HFF-Myc (cell line): Measurements from ENCODE around the gene SLX9.

Experiments used
- DNase-seq: peaks from one replicate; pipeline ENCODE4 v3.0.0-alpha.2; 2011; ENCODE audit warnings: low read depth; ENCODE audit errors: extremely low read depth
- H3K4me3 ChIP-seq: replicated peaks from 2 replicates; pipeline ENCODE4 v1.5.1; 2011; ENCODE audit warnings: low read depth, mild to moderate bottlenecking, control low read depth, low read length
- TF ChIP-seq, protein P1 (sequence below): IDR thresholded peaks from 2 replicates; pipeline ENCODE4 v1.5.1; 2012; ENCODE audit warnings: mild to moderate bottlenecking, low read depth, low read length, control low read depth; ENCODE audit errors: missing control alignments

SLX9 gene

GRCh38 chr21:44917446-44918106 is 22.3 kb upstream of the SLX9 start:
- no peak for DNase-seq
- H3K4me3 ChIP-seq, result no peak overlapping the region

GRCh38 chr21:44918107-44918470 is 21.7 kb upstream of the SLX9 start:
- TF ChIP-seq, protein P1, sequence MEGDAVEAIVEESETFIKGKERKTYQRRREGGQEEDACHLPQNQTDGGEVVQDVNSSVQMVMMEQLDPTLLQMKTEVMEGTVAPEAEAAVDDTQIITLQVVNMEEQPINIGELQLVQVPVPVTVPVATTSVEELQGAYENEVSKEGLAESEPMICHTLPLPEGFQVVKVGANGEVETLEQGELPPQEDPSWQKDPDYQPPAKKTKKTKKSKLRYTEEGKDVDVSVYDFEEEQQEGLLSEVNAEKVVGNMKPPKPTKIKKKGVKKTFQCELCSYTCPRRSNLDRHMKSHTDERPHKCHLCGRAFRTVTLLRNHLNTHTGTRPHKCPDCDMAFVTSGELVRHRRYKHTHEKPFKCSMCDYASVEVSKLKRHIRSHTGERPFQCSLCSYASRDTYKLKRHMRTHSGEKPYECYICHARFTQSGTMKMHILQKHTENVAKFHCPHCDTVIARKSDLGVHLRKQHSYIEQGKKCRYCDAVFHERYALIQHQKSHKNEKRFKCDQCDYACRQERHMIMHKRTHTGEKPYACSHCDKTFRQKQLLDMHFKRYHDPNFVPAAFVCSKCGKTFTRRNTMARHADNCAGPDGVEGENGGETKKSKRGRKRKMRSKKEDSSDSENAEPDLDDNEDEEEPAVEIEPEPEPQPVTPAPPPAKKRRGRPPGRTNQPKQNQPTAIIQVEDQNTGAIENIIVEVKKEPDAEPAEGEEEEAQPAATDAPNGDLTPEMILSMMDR, result no peak
- DNase-seq, result no peak
- H3K4me3 ChIP-seq, result no peak overlapping the region

More at GRCh38 chr21:44917446-44918106, 22.3 kb upstream of the SLX9 start:
- TF ChIP-seq, protein P1, result no peak

- TF ChIP-seq, protein P1, result no peak
- no peak for DNase-seq
- H3K4me3 ChIP-seq, result no peak overlapping the region
Measured at GRCh38 chr21:44918581-44919033, 21.2 kb upstream of the SLX9 start.

DNA sequence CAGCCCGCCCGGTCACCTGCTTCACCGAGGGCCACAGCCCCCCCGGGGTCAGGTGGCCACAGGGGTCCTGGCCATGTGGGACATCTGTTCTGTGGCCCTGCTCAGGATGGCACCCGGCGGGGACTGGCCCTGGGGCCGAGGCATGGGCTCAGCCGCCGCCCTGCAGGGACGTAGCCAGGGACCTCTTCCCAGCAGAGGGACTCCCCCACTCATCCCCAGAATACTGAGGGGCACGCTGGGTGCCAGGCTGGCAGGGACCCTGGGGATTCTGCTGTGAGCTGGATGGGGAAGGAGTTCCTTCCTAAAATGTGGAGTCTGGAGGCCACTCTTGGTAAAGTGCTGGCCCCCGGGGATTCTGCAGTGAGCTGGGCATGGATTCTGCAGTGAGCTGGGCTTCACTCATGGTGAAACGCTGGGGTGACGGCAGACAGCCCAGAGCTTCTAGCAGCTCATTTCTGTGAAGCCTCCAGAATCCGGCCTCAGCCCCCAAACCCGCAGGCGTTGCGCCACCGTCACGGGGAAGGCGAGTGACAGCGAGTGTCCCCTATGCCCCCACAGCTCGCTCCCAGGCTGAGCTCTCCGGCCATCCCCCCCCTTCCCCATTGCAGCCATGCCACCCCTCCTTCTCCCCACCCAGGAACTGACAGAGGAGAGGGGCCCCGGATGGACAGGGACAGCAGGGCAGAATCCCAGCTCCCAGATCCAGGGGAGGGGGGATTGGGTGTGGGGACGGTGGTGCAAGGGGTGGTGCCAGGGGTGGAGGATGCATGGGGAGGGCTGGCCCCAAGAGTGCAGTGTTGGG is 20.5 kb upstream of the SLX9 start:
- H3K4me3 ChIP-seq, result no peak overlapping the region
- no peak for DNase-seq
- TF ChIP-seq, protein P1, result no peak

GRCh38 chr21:44919913-44920693 is 19.7 kb upstream of the SLX9 start:
- DNase-seq, result no peak

More at GRCh38 chr21:44919913-44920693, 19.7 kb upstream of the SLX9 start:
- TF ChIP-seq, protein P1, result no peak
- H3K4me3 ChIP-seq, result no peak overlapping the region
